BJ (cell line): ENCODE measurements around the gene MAPK10. TPM values are rescaled to one million over a fixed set of nuclear protein-coding genes. Genes with fewer than 3 reads are reported as not detected.

Experiments used
- CTCF ChIA-PET: fragments of 350-600 bp; formaldehyde crosslinking; extraction: SDS; loops from one replicate; lab custom pipeline; 2021; ENCODE audit warnings: antibody characterized with exemption, inconsistent platforms; lab: Yijun Ruan, JAX
- POLR2A ChIA-PET: fragments of 300-600 bp; sonication (Branson Sonifier 250); formaldehyde crosslinking; extraction: SDS; loops from one replicate; lab custom pipeline; 2021; ENCODE audit warnings: antibody characterized with exemption; lab: Charles Lee
- DNase-seq: peaks from one replicate; pipeline ENCODE4 v3.0.0-alpha.2; 2011; ENCODE audit warnings: low read depth
- H3K27me3 ChIP-seq: 2 replicates; pipeline ENCODE4 v1.6.0; 2011; ENCODE audit warnings: low read length; ENCODE audit not compliant: control insufficient read depth, insufficient read depth
- H3K36me3 ChIP-seq: 2 replicates; pipeline ENCODE4 v1.5.1; 2011; ENCODE audit warnings: low read length; ENCODE audit not compliant: control insufficient read depth, insufficient read depth
- H3K4me3 ChIP-seq: 2 replicates; pipeline ENCODE4 v1.5.1; 2011; ENCODE audit warnings: low read depth, mild to moderate bottlenecking, control low read depth, low read length
- polyA plus RNA-seq: library from polyadenylated mRNA; depleted of rRNA; stranded (reverse); fragments of >200 nt; gene quantifications from 2 replicates; pipeline ENCODE4 v1.2.3, GENCODE V29; 2011
- TF ChIP-seq, protein P1 (sequence below): IDR thresholded peaks from 2 replicates; pipeline ENCODE4 v1.5.1; 2011; ENCODE audit warnings: low read depth, mild to moderate bottlenecking, control low read depth, inconsistent platforms, low read length, moderate library complexity; ENCODE audit not compliant: insufficient read depth

Gene MAPK10
- polyA plus RNA-seq, 1 experiment, result 0.86 TPM

DNA sequence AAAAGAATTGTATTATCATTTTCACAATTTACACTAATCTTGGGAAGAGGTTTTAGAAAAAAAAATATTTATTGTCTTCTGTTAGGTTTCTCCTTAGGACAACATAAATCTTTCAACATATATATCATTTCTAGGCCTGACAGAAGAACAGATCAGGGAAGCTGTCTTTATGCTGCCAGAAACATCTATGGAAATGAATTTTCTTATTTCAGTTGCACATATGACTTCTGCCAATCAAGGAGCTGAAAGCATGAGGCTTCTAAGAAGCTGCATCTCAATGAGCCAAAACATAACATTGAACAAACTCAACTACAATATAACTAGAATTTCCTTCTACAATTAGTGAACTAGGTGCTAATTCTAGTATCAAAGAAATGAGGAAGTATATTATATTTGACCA, 258.4 kb downstream of the MAPK10 start:
- Histone ChIP-seq H3K4me3 (no peak overlapping the region), H3K36me3 (no peaks in the 10 kb centered on the region), H3K27me3 (no peaks in the 10 kb centered on the region)
- no peak for DNase-seq
- ChIA-PET POLR2A (no interaction called here), CTCF (interaction anchor here (1.1 kb wide), 1 partner anchor 10 kb away, joined by 3 read pairs; no protein-coding TSS in a partner anchor)
- TF ChIP-seq, protein P1, sequence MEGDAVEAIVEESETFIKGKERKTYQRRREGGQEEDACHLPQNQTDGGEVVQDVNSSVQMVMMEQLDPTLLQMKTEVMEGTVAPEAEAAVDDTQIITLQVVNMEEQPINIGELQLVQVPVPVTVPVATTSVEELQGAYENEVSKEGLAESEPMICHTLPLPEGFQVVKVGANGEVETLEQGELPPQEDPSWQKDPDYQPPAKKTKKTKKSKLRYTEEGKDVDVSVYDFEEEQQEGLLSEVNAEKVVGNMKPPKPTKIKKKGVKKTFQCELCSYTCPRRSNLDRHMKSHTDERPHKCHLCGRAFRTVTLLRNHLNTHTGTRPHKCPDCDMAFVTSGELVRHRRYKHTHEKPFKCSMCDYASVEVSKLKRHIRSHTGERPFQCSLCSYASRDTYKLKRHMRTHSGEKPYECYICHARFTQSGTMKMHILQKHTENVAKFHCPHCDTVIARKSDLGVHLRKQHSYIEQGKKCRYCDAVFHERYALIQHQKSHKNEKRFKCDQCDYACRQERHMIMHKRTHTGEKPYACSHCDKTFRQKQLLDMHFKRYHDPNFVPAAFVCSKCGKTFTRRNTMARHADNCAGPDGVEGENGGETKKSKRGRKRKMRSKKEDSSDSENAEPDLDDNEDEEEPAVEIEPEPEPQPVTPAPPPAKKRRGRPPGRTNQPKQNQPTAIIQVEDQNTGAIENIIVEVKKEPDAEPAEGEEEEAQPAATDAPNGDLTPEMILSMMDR, result no peak

DNA sequence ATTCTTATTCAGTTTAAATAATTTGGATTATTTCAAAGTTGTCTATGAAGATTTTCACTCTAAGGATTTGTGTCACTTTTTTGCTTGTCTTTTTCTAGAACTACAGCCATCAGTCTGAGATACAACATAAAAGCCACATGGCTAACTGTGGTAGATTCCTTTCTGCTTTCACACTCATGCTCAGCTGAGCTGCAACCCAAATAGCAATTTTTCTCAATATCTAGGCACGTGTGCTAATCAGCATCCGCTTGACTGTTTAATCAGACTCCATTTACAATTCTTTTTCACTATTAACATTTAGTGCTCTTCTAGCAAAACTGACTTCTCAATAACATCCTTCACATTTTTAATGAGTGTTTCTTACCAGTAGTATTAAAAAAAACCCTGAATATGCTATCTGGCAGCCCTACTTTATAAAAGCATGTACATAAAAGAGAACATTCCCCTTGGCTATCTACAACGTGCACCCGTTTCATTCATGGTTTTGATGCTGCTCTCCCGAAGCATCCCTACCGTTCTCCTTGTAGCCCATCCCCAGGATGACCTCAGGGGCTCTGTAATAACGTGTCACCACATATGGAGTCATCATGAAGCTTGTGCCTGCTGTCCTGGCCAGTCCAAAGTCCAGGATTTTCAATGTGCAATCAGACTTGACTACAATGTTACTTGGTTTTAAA, 259.2 kb downstream of the MAPK10 start:
- Histone ChIP-seq H3K36me3 (no peaks in the 10 kb centered on the region), H3K4me3 (no peak overlapping the region), H3K27me3 (no peaks in the 10 kb centered on the region)
- ChIA-PET POLR2A (no interaction called here), CTCF (no interaction called here)
- DNase-seq, result no peak
- TF ChIP-seq, protein P1, result no peak

DNA sequence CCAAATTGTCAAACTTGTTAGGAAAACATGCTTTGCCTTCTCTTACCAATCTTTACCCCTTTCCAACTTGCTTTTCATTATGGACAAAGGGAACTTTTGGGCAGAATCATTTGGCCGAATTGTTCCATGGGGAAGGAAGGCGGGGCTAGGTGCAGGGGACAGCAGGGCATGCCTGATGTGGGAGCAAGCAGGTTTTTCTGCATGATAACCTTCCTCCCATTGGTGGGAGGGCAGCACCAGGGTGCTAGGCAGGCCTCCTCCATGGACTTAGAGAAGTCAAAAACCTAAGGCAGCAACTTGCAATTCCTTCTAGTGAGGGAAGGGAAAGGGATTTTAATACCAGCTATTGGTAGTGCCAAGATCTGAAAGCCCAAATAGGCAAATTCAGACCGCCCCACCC, 260.5 kb downstream of the MAPK10 start:
- ChIA-PET POLR2A (no interaction called here), CTCF (no interaction called here)
- Histone ChIP-seq H3K36me3 (no peaks in the 10 kb centered on the region), H3K4me3 (no peak overlapping the region), H3K27me3 (no peaks in the 10 kb centered on the region)
- no peak for DNase-seq
- TF ChIP-seq, protein P1, result no peak

DNA sequence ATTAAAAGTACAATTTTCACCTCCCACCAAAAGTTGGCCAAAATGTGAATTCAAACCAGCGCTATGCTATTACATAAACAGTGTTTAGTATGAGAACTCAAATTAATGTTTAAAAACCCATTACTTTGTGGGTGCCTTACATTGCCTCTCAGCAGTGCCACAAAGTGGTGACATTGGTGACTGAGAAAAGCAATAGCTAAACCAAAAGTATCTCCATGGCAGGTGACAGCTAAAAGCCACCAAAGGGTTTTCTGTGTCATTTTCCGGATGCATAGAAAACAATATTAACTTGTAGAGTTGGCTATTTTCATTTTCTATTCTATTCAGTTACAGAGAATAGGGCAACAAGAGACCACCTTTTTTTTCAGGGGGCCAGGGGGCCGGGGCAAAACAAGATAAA, 261.2 kb downstream of the MAPK10 start:
- TF ChIP-seq, protein P1, result no peak
- CTCF ChIA-PET, result no interaction called here
- DNase-seq, result no peak
- H3K27me3 ChIP-seq, result no peaks in the 10 kb centered on the region
- no peaks in the 10 kb centered on the region for H3K36me3 ChIP-seq
- POLR2A ChIA-PET, result no interaction called here
- H3K4me3 ChIP-seq, result no peak overlapping the region

GRCh38 chr4:86096373-86096772, 263.5 kb downstream of the MAPK10 start:
- TF ChIP-seq, protein P1, result no peak
- no peaks in the 10 kb centered on the region for H3K27me3 ChIP-seq
- DNase-seq, result no peak
- ChIA-PET POLR2A (no interaction called here), CTCF (interaction anchor here (0.6 kb wide), 1 partner anchor 31 kb away, joined by 6 read pairs; no protein-coding TSS in a partner anchor)
- H3K36me3 ChIP-seq, result no peaks in the 10 kb centered on the region
- no peak overlapping the region for H3K4me3 ChIP-seq
